Type B pancreatic cell (in vitro differentiated cells): ENCODE measurements around the gene SLC34A1. TPM values are rescaled to one million over a fixed set of nuclear protein-coding genes. Genes with fewer than 3 reads are reported as not detected.
"Not testable (repeated sequence)": the region's sequence is repeated elsewhere in the genome, so short reads cannot be mapped to it uniquely, and the experiment has no call there.

Experiments
- DNase-seq: peaks from one replicate; pipeline ENCODE4 v3.0.0; 2021; ENCODE audit warnings: mixed read lengths; ENCODE audit not compliant: unreplicated experiment; ENCODE audit errors: extremely low spot score
- H3K27ac Mint-ChIP-seq: 2 replicates; pipeline ENCODE4 v1.8.0; 2021; ENCODE audit warnings: mild to moderate bottlenecking, mixed read lengths
- H3K27me3 Mint-ChIP-seq: 2 replicates; pipeline ENCODE4 v1.8.0; 2021; ENCODE audit warnings: mixed read lengths
- H3K36me3 Mint-ChIP-seq: 2 replicates; pipeline ENCODE4 v1.8.0; 2021; ENCODE audit warnings: mixed read lengths
- H3K4me1 Mint-ChIP-seq: one replicate; pipeline ENCODE4 v1.8.0; 2021; ENCODE audit warnings: mixed read lengths; ENCODE audit not compliant: unreplicated experiment
- H3K4me3 Mint-ChIP-seq: 2 replicates; pipeline ENCODE4 v1.8.0; 2021; ENCODE audit warnings: mild to moderate bottlenecking, mixed read lengths
- H3K9me3 Mint-ChIP-seq: 2 replicates; pipeline ENCODE4 v1.8.0; 2021; ENCODE audit warnings: mixed read lengths
- total RNA-seq: library from RNA; stranded (reverse); gene quantifications from 2 replicates; pipeline ENCODE4 v1.2.1, GENCODE V29; 2021; ENCODE audit warnings: low replicate concordance
- TF ChIP-seq, protein P1 (sequence below): fragments of 200-600 bp; sonication (generic); conservative IDR thresholded peaks from 2 replicates; pipeline ENCODE4 v1.5.0; 2021; ENCODE audit warnings: antibody characterized with exemption, mild to moderate bottlenecking

The SLC34A1 gene
- total RNA-seq, 1 donor from 2014 or later, result 0.22 TPM

DNA sequence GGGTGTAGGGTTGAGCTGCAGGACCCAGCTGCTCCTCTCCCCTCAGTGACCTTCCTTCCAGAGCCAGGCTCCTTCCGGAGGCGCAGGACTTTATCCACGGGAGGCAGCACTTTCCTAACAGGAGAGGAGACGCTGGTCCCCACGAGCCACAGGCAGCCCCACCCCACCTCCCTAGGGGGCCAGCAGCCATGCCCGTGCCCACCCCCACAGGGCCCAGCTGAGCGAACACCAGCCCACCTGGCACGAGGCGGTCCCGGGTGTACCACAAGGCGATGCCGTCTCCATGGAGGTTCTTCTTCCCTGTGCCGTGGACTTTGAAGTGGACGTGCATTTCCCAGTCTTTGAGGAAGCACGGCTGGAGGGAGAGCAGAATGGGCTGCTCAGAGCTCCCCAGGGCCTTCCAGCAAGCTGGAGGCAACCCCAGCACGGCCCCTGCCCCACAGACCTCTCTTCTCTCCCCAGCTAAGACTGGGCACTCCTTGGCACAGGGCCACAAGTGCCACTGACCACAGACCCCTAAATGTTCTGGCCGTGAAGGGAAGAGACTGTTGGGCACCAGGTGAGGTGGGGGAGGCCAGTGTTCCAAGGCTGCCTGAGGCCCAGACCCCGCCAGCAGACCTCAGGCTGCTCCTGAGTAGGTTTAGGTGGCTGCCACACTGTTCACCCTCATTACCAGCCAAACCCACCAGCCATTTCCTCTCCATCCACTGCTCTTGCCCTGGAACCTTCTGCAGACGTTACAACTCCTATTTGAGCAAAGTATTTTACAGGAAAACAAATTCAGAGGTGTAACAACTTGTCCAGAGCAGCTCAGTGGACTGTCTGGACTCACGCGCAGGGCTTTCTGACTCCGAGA is 45.8 kb upstream of the SLC34A1 start:
- no peak for DNase-seq
- Mint-ChIP-seq H3K9me3 (no peaks in the 10 kb centered on the region), H3K36me3 (peaks cover 20% of the 10 kb centered on the region), H3K27me3 (no peaks in the 10 kb centered on the region), H3K4me1 (no peaks in the 10 kb centered on the region), H3K4me3 (no peak overlapping the region), H3K27ac (no peak overlapping the region)
- TF ChIP-seq, protein P1, sequence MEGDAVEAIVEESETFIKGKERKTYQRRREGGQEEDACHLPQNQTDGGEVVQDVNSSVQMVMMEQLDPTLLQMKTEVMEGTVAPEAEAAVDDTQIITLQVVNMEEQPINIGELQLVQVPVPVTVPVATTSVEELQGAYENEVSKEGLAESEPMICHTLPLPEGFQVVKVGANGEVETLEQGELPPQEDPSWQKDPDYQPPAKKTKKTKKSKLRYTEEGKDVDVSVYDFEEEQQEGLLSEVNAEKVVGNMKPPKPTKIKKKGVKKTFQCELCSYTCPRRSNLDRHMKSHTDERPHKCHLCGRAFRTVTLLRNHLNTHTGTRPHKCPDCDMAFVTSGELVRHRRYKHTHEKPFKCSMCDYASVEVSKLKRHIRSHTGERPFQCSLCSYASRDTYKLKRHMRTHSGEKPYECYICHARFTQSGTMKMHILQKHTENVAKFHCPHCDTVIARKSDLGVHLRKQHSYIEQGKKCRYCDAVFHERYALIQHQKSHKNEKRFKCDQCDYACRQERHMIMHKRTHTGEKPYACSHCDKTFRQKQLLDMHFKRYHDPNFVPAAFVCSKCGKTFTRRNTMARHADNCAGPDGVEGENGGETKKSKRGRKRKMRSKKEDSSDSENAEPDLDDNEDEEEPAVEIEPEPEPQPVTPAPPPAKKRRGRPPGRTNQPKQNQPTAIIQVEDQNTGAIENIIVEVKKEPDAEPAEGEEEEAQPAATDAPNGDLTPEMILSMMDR, result no peak

DNA sequence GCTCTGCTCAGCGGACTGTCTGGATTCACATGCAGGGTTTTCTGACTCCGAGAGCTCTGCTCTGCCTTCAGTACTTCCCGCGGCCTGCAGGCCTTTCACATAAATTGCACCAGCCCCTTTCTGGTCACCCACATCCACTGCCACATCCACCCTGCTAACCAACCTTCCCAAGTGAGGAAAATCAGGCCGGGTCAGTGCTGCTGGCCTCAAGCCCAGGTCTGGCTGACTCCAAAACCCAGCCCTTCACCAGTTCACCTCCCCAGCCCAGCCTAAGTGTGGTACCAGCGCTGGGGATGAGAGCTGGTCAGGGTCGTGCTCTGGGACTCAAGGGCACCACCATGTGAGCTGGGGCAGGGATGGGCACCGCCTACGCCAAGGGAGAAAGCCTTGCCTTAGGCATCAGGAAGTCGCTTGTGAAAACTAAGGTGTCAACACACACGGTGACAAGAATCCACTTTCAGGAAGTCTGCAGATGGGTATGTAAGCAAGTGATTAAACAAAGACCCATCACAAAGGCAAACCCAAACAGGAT is 45.1 kb upstream of the SLC34A1 start:
- DNase-seq, result no peak
- Mint-ChIP-seq H3K27me3 (no peaks in the 10 kb centered on the region), H3K9me3 (no peaks in the 10 kb centered on the region), H3K4me3 (no peak overlapping the region), H3K27ac (no peak overlapping the region), H3K4me1 (no peaks in the 10 kb centered on the region), H3K36me3 (peaks cover 17% of the 10 kb centered on the region)
- TF ChIP-seq, protein P1, result no peak

DNA sequence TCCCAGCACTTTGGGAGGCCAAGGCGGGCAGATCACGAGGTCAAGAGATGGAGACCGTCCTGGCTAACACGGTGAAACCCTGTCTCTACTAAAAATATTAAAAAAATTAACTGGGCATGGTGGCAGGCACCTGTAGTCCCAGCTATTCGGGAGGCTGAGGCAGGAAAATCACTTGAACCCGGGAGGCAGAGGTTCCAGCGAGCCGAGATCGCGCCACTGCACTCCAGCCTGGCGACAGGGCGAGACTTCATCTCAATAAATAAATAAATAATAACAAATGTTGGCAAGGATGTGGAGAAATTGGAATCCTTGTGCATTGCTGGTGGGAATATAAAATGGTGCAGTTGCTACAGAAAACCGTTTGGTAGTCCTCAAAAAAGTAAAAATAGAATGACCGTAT is 41.2 kb upstream of the SLC34A1 start:
- H3K27ac Mint-ChIP-seq, H3K9me3 Mint-ChIP-seq: not testable (repeated sequence)
- H3K36me3 Mint-ChIP-seq, result peaks cover 17% of the 10 kb centered on the region

DNA sequence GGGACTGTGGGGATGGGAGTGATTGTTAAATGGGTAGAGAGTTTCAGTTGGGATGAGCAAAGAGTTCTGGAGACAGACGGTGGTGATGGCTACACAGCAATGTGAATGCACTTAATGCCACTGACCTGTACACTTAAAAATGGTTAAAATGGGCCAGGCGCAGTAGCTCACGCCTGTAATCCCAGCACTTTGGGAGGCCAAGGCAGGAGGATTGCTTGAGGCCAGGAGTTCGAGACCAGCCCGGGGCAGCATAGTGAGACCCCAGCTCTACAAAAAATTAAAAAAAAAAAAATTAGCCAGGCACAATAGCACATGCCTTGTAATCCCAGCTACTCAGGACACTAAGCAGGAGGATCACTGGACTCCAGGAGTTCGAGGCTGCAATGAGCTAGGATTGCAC is 40.5 kb upstream of the SLC34A1 start:
- Mint-ChIP-seq H3K9me3 (no peaks in the 10 kb centered on the region), H3K27ac (peak overlapping the region; percentile 2), H3K27me3 (no peaks in the 10 kb centered on the region), H3K4me1 (no peaks in the 10 kb centered on the region), H3K4me3 (no peak overlapping the region), H3K36me3 (peaks cover 17% of the 10 kb centered on the region)
- TF ChIP-seq, protein P1, result no peak
- no peak for DNase-seq

More for the DNA sequence above, 41.2 kb upstream of the SLC34A1 start:
- not testable (repeated sequence) for H3K4me3 Mint-ChIP-seq, DNase-seq, H3K27me3 Mint-ChIP-seq, H3K4me1 Mint-ChIP-seq

DNA sequence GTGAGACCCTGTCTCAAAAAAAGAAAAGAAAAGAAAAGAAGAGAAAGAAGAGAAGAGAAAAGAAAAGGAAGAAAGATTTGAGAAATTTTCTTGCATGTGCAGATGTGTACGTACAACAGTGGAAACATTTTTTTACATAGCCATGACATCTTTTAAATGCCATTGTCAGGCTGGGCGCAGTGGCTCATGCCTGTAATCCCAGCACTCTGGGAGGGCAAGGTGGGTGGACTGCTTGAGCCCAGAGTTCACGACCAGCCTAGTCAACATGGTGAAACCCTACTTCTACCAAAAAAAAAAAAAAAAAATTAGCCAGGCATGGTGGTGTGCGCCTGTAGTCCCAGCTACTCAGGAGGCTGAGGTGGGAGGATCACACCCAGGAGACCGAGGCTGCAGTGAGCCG is 39.3 kb upstream of the SLC34A1 start:
- DNase-seq, result no peak
- Mint-ChIP-seq H3K27ac (no peak overlapping the region), H3K27me3 (no peaks in the 10 kb centered on the region), H3K36me3 (peaks cover 14% of the 10 kb centered on the region), H3K9me3 (no peaks in the 10 kb centered on the region), H3K4me3 (no peak overlapping the region), H3K4me1 (peaks cover 10% of the 10 kb centered on the region)
- TF ChIP-seq, protein P1, result no peak

DNA sequence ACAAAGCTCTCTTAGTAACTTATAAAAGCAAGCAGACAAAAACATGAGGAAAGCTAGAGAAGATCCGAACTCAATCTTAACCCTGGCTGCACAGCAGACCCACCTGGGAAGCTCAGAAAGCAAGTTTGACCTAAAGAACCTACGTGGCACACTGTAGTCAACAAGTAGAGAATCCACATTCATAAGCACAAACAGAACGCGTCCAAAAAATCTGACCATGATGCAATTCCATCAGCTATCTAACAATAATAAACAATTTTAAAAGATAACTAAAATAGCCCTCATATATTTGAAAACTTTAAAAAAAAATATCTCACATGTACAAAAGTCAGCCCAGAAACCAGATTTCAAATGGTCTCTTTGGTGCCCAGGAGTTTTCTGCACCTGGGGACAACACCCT is 37.4 kb upstream of the SLC34A1 start:
- no peak overlapping the region for H3K27ac Mint-ChIP-seq
- DNase-seq, result no peak
- peaks cover 24% of the 10 kb centered on the region for H3K4me1 Mint-ChIP-seq
- H3K9me3 Mint-ChIP-seq, result no peaks in the 10 kb centered on the region
- TF ChIP-seq, protein P1, result no peak
- H3K27me3 Mint-ChIP-seq, result no peaks in the 10 kb centered on the region
- H3K36me3 Mint-ChIP-seq, result peaks cover 7% of the 10 kb centered on the region
- peak overlapping the region; percentile 31 for H3K4me3 Mint-ChIP-seq
